Peyer's patch (tissue), 4 donors: ENCODE data around the gene AGO3. TPM values are rescaled to one million over a fixed set of nuclear protein-coding genes. Genes with fewer than 3 reads are reported as not detected.
A peak's percentile ranks its signal among the peaks of the same experiment; 100 is the strongest.

Experiments used
- DNase-seq, 3 donors: peaks; one replicate each; pipeline ENCODE4 v3.0.0-alpha.2; 2017 to 2019
- H3K27ac ChIP-seq, 4 donors: fragments of 200-600 bp; sonication (generic); one replicate each; pipeline ENCODE4 v1.5.1; 2016 to 2019
- H3K27me3 ChIP-seq, 2 donors: fragments of 200-600 bp; sonication (generic); one replicate each; pipeline ENCODE4 v1.5.1; 2019
- H3K36me3 ChIP-seq, 3 donors: fragments of 200-600 bp; sonication (generic); one replicate each; pipeline ENCODE4 v1.5.1; 2016 to 2019
- H3K4me1 ChIP-seq, 4 donors: fragments of 200-600 bp; sonication (generic); one replicate each; pipeline ENCODE4 v1.5.1; 2016 to 2019
- H3K4me3 ChIP-seq, 4 donors: fragments of 200-600 bp; sonication (generic); 1 replicate in 3 of 4; 2 replicates in 1 of 4; pipeline ENCODE4 v1.5.1; 2016 to 2019; ENCODE audit warnings: mild to moderate bottlenecking in 1 of 4
- H3K9me3 ChIP-seq, 4 donors: fragments of 200-600 bp; sonication (generic); one replicate each; pipeline ENCODE4 v1.5.1; 2016 to 2019; ENCODE audit warnings: mild to moderate bottlenecking in 1 of 4
- POLR2A ChIP-seq, 2 donors: fragments of 450-650 bp; IDR thresholded peaks; one replicate each; pipeline ENCODE4 v1.5.1; 2017; ENCODE audit warnings: antibody characterized with exemption in 2 of 2, mild to moderate bottlenecking in 2 of 2, moderate library complexity in 2 of 2
- total RNA-seq, 4 donors: library from RNA; depleted of rRNA; stranded (reverse); fragments of >200 nt; gene quantifications; one replicate each; pipeline ENCODE4 v1.1.0, GENCODE V29; 2016
- TF ChIP-seq, protein P1 (sequence below), 6 experiments: fragments of 450-650 bp in 4 of 6; fragments of 200-600 bp in 2 of 6; sonication (generic) in 1 of 6; IDR thresholded peaks; one replicate each; pipeline ENCODE4 v1.5.1; 2017 to 2019; ENCODE audit warnings: antibody characterized with exemption in 6 of 6, mild to moderate bottlenecking in 3 of 6, moderate library complexity in 1 of 6

The AGO3 gene
- total RNA-seq, 4 donors from 2014 or later: 12.1 to 33.0 (median 18.6) TPM

DNA sequence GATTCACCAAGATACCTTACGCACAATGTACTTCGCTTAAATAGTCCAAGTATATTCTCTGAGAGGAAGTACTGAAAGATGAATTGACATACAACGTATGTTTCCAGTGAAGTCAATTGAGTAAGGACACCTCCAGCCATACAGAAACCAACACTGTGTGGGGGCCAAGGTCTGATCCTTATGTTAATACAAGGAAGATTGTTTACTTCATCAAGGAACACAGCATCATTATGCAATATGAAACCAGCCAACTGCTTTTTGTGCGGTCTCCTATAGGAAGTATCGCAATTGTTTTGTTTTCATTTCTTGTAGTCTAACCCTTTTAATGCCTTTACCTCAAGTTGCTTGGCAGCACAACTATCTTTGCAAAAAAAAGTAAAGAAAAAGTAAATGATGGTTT lies 124.8 kb downstream of the AGO3 start:
- H3K4me1 ChIP-seq: no peaks in the 10 kb centered on the region
- no peaks in the 10 kb centered on the region for H3K9me3 ChIP-seq
- H3K27me3 ChIP-seq: no peaks in the 10 kb centered on the region
- TF ChIP-seq POLR2A (IDR thresholded peaks at IDR 0.05): no peak
- TF ChIP-seq, protein P1, sequence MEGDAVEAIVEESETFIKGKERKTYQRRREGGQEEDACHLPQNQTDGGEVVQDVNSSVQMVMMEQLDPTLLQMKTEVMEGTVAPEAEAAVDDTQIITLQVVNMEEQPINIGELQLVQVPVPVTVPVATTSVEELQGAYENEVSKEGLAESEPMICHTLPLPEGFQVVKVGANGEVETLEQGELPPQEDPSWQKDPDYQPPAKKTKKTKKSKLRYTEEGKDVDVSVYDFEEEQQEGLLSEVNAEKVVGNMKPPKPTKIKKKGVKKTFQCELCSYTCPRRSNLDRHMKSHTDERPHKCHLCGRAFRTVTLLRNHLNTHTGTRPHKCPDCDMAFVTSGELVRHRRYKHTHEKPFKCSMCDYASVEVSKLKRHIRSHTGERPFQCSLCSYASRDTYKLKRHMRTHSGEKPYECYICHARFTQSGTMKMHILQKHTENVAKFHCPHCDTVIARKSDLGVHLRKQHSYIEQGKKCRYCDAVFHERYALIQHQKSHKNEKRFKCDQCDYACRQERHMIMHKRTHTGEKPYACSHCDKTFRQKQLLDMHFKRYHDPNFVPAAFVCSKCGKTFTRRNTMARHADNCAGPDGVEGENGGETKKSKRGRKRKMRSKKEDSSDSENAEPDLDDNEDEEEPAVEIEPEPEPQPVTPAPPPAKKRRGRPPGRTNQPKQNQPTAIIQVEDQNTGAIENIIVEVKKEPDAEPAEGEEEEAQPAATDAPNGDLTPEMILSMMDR (IDR thresholded peaks at IDR 0.05): no peak
- H3K36me3 ChIP-seq: peaks cover 0 to 9% (median 0%) of the 10 kb centered on the region in 3 donors
- H3K4me3 ChIP-seq: no peak overlapping the region
- H3K27ac ChIP-seq: no peak overlapping the region
- no peak for DNase-seq

DNA sequence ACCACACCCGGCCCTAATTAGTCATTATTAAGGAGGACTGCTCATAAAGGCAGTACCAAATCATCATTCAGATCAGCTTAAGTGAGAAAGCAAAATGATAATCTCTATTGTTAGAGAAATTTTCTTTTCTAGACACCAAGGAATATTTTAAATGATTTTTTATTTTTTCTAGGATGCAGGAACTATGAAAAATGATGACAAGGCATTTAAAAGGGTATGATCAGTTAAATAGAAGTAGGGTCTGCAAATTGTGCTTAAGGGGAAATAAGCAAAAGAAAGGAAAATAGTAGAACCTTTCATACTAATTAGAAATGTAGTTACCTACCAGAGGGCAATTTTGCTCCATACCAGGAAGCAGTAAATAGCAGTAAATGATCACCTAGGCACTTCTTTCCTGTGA lies 131.4 kb downstream of the AGO3 start:
- TF ChIP-seq POLR2A (IDR thresholded peaks at IDR 0.05): no peak
- TF ChIP-seq, protein P1 (IDR thresholded peaks at IDR 0.05): no peak

DNA sequence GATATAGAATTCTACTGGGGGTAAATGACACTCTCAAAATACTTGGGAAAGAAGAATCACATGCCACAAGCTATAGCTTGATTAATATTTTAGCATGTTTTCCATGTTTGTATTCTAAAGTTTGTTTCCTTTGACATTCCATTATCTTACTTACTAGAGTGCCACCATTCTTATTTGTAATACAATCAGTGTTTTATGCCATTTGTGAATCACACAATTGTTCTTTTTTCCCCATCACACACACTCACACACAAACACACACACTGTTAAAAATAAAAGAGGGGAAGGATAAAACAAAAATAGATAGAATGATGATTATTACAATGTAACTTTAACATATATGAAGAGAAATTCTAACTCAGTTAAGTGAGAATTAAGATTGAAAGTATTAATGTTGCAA lies 137.0 kb downstream of the AGO3 start:
- no peak overlapping the region for H3K27ac ChIP-seq
- no peak overlapping the region for H3K4me3 ChIP-seq
- no peak for TF ChIP-seq POLR2A (IDR thresholded peaks at IDR 0.05)
- TF ChIP-seq, protein P1 (IDR thresholded peaks at IDR 0.05): no peak
- H3K4me1 ChIP-seq: no peaks in the 10 kb centered on the region
- H3K36me3 ChIP-seq: no peaks in the 10 kb centered on the region
- no peaks in the 10 kb centered on the region for H3K9me3 ChIP-seq
- DNase-seq: no peak
- H3K27me3 ChIP-seq: no peaks in the 10 kb centered on the region

More for the DNA sequence above, 131.4 kb downstream of the AGO3 start:
- no peaks in the 10 kb centered on the region for H3K4me1 ChIP-seq
- no peak for DNase-seq
- no peak overlapping the region for H3K4me3 ChIP-seq
- no peaks in the 10 kb centered on the region for H3K36me3 ChIP-seq
- no peaks in the 10 kb centered on the region for H3K9me3 ChIP-seq
- no peak overlapping the region for H3K27ac ChIP-seq
- H3K27me3 ChIP-seq: no peaks in the 10 kb centered on the region

DNA sequence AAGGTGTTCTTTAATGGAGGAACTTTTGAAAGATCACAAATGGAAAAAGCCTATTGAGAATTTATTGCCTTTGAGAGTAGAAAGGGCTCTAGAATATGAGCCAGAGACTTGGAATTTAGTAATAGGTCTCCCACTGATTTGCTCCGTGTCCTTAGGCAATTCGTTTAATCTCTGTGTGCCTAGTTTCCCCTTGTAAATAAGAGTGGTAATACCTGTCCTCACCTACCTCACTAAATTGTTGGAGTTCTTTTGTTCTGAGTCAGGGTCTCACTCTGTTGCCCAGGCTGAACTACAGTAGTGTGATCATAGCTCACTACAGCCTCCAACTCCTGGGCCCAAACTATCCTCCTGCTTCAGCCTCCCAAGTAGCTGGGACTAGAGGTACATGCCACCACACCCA lies 138.0 kb downstream of the AGO3 start:
- no peak overlapping the region for H3K4me3 ChIP-seq
- H3K9me3 ChIP-seq: no peaks in the 10 kb centered on the region
- H3K4me1 ChIP-seq: no peaks in the 10 kb centered on the region
- DNase-seq: peak in 1 of 3 donors; percentile 4
- TF ChIP-seq, protein P1 (IDR thresholded peaks at IDR 0.05): no peak
- TF ChIP-seq POLR2A (IDR thresholded peaks at IDR 0.05): no peak
- no peak overlapping the region for H3K27ac ChIP-seq
- H3K27me3 ChIP-seq: no peaks in the 10 kb centered on the region
- H3K36me3 ChIP-seq: no peaks in the 10 kb centered on the region

DNA sequence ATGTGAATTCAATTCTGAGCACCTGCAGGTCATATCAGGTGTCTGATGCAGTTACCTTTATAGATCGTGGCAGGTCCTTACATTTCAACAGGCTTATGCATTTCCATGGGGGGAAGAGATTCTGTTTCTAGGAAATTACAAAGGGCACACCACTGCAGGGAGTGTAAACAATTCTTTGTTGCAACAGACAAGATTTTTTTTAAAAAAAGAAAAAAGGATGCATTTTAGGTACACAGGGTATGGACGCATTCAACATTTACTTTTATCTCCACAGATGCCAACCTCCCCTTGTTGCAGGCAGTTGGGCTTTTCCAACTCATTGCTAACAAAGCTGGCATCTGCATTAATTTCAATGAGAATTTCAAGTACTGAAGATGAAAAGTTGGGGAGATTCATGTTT lies 139.4 kb downstream of the AGO3 start:
- Histone ChIP-seq H3K36me3 (no peaks in the 10 kb centered on the region), H3K27me3 (no peaks in the 10 kb centered on the region)

More for the DNA sequence above, 139.4 kb downstream of the AGO3 start:
- TF ChIP-seq POLR2A (IDR thresholded peaks at IDR 0.05): no peak
- TF ChIP-seq, protein P1 (IDR thresholded peaks at IDR 0.05): no peak
- DNase-seq: no peak
- Histone ChIP-seq H3K4me3 (no peak overlapping the region), H3K4me1 (no peaks in the 10 kb centered on the region), H3K27ac (no peak overlapping the region), H3K9me3 (no peaks in the 10 kb centered on the region)
